HepG2 (cell line): ENCODE measurements around the gene NUTF2. TPM values are rescaled to one million over a fixed set of nuclear protein-coding genes. Genes with fewer than 3 reads are reported as not detected.

ENCODE experiments used
- CEBPG ChIP-seq: IDR thresholded peaks from 2 replicates; pipeline ENCODE4 v1.6.1; 2016
- DPF2 ChIP-seq: sonication (generic); formaldehyde crosslinking; IDR thresholded peaks from 2 replicates; pipeline ENCODE4 v1.4.0; 2020; ENCODE audit warnings: mild to moderate bottlenecking, low read depth, missing genetic modification reagents, borderline replicate concordance
- FOXO1 ChIP-seq: sonication (generic); formaldehyde crosslinking; IDR thresholded peaks from 2 replicates; pipeline ENCODE4 v1.4.0; 2020; ENCODE audit warnings: missing genetic modification reagents
- HIC2 ChIP-seq: sonication (generic); formaldehyde crosslinking; IDR thresholded peaks from 2 replicates; pipeline ENCODE4 v1.9.0; 2022; ENCODE audit warnings: low read depth, missing genetic modification reagents
- HNF4A ChIP-seq: sonication (generic); formaldehyde crosslinking; IDR thresholded peaks from 2 replicates; pipeline ENCODE4 v1.4.0; 2020; ENCODE audit warnings: missing genetic modification reagents
- KMT2A ChIP-seq: sonication (generic); formaldehyde crosslinking; IDR thresholded peaks from 2 replicates; pipeline ENCODE4 v1.4.0; 2020; ENCODE audit warnings: missing genetic modification reagents
- MIER3 ChIP-seq: IDR thresholded peaks from 2 replicates; pipeline ENCODE4 v1.6.1; 2016; ENCODE audit warnings: missing compliant biosample characterization, borderline replicate concordance
- MTF1 ChIP-seq: sonication (generic); formaldehyde crosslinking; IDR thresholded peaks from 2 replicates; pipeline ENCODE4 v1.5.0; 2020; ENCODE audit warnings: missing genetic modification reagents
- RBAK ChIP-seq: sonication (generic); formaldehyde crosslinking; IDR thresholded peaks from 2 replicates; pipeline ENCODE4 v1.5.1; 2020; ENCODE audit warnings: mild to moderate bottlenecking, missing genetic modification reagents
- RXRB ChIP-seq: IDR thresholded peaks from 2 replicates; pipeline ENCODE4 v1.6.1; 2016; ENCODE audit warnings: borderline replicate concordance, missing genetic modification reagents, missing compliant biosample characterization
- THRA ChIP-seq: sonication (generic); formaldehyde crosslinking; IDR thresholded peaks from 2 replicates; pipeline ENCODE4 v1.4.0; 2020; ENCODE audit warnings: missing genetic modification reagents, borderline replicate concordance
- TIGD3 ChIP-seq: sonication (generic); formaldehyde crosslinking; IDR thresholded peaks from 2 replicates; pipeline ENCODE4 v1.5.1; 2020; ENCODE audit warnings: mild to moderate bottlenecking, missing genetic modification reagents, borderline replicate concordance
- YY1 ChIP-seq: IDR thresholded peaks from 2 replicates; pipeline ENCODE4 v1.6.1; 2011; ENCODE audit warnings: low read length, low read depth, moderate library complexity, mild to moderate bottlenecking; ENCODE audit not compliant: insufficient read depth, insufficient replicate concordance
- ZBTB37 ChIP-seq: sonication (generic); formaldehyde crosslinking; IDR thresholded peaks from 2 replicates; pipeline ENCODE4 v1.4.0; 2020; ENCODE audit warnings: mild to moderate bottlenecking, missing genetic modification reagents
- ZNF18 ChIP-seq: sonication (generic); formaldehyde crosslinking; IDR thresholded peaks from 2 replicates; pipeline ENCODE4 v1.8.0; 2022; ENCODE audit warnings: mild to moderate bottlenecking, missing genetic modification reagents; ENCODE audit not compliant: insufficient replicate concordance
- ZNF432 ChIP-seq: sonication (generic); formaldehyde crosslinking; IDR thresholded peaks from 2 replicates; pipeline ENCODE4 v1.5.0; 2020; ENCODE audit warnings: missing genetic modification reagents, mild to moderate bottlenecking, borderline replicate concordance
- ZNF451 ChIP-seq: sonication (generic); formaldehyde crosslinking; IDR thresholded peaks from 2 replicates; pipeline ENCODE4 v1.5.0; 2020; ENCODE audit warnings: mild to moderate bottlenecking, missing genetic modification reagents
- ZNF552 ChIP-seq: sonication (generic); formaldehyde crosslinking; IDR thresholded peaks from 2 replicates; pipeline ENCODE4 v1.9.0; 2022; ENCODE audit warnings: missing genetic modification reagents, mild to moderate bottlenecking, borderline replicate concordance
- ZNF83 ChIP-seq: sonication (generic); formaldehyde crosslinking; IDR thresholded peaks from 2 replicates; pipeline ENCODE4 v1.4.0; 2020; ENCODE audit warnings: missing genetic modification reagents, mild to moderate bottlenecking, borderline replicate concordance
- polyA plus RNA-seq, 8 experiments: library from polyadenylated mRNA; depleted of rRNA in 3 of 8; stranded (reverse) in 7 of 8; unstranded in 1 of 8; fragments of >200 nt; fragmentation: Illumina TruSeq in 4 of 8; extraction: Trizol in 4 of 8; gene quantifications; 2 replicates each; pipeline versions ENCODE4 v1.2.1 to v1.2.3, GENCODE V29; 2011 to 2016; ENCODE audit warnings: low read depth in 4 of 8, missing spikeins in 1 of 8, mixed read lengths in 1 of 8; ENCODE audit not compliant: insufficient read depth in 1 of 8
- total RNA-seq, 5 experiments: library from RNA; depleted of rRNA; stranded (reverse); fragments of >200 nt; fragmentation: Illumina TruSeq; extraction: Trizol; gene quantifications; 2 replicates each; pipeline ENCODE4 v1.2.3, GENCODE V29; 2016; ENCODE audit warnings: low read depth in 1 of 5

NUTF2 gene
- total and polyA plus RNA-seq, 2 of the 13 experiments (the other 11 are each of a cell fraction or from before 2014, with no cell fraction given): 168 to 214 TPM

GRCh38 chr16:67846320-67847063 lies at the start of gene NUTF2 (continued):
- TF ChIP-seq THRA (CRISPR knock-in tag) (peak; percentile 60), HNF4A (CRISPR knock-in tag) (peak; percentile 54), KMT2A (CRISPR knock-in tag) (peak; percentile 80), DPF2 (CRISPR knock-in tag) (peak; percentile 21; the same call in 1 of the 2 replicates), CEBPG (CRISPR knock-in tag) (no peak; the same call in 1 of the 2 replicates), ZNF18 (CRISPR knock-in tag) (peak; percentile 6), RXRB (CRISPR knock-in tag) (peak; percentile 82), ZNF451 (CRISPR knock-in tag) (peak; percentile 24), ZNF83 (peak; percentile 46; the same call in 1 of the 2 replicates), ZBTB37 (CRISPR knock-in tag) (peak; percentile 60; the same call in 1 of the 2 replicates), FOXO1 (peak; percentile 3), YY1 (peak; percentile 90), ZNF552 (CRISPR knock-in tag) (peak; percentile 55; the same call in 1 of the 2 replicates), MTF1 (CRISPR knock-in tag) (no peak; the same call in 1 of the 2 replicates), HIC2 (CRISPR knock-in tag) (peak; percentile 79; the same call in 1 of the 2 replicates), ZNF432 (CRISPR knock-in tag) (no peak), RBAK (CRISPR knock-in tag) (peak; percentile 73; the same call in 1 of the 2 replicates), TIGD3 (CRISPR knock-in tag) (0 out of 2 replicates have a peak, but pooled peaks have one; percentile 41), MIER3 (CRISPR knock-in tag) (peak; percentile 62; the same call in 1 of the 2 replicates)
